SU-DHL-6 (cell line): ENCODE results near the gene PRODH2.

Experiments
- EZH2phosphoT487 ChIP-seq: fragments of 200-600 bp; sonication (generic), shearing (Covaris generic); conservative IDR thresholded peaks from 2 replicates; pipeline ENCODE4 v1.6.1; 2018; ENCODE audit warnings: mild to moderate bottlenecking, antibody characterized with exemption, low read length, moderate library complexity, mixed read lengths
- TF ChIP-seq, protein P1 (sequence below): fragments of 200-600 bp; sonication (generic); IDR thresholded peaks from one replicate; pipeline ENCODE4 v1.5.1; 2017; ENCODE audit warnings: antibody characterized with exemption, mild to moderate bottlenecking, low read length, moderate library complexity; ENCODE audit not compliant: insufficient read depth, poor library complexity, severe bottlenecking

DNA sequence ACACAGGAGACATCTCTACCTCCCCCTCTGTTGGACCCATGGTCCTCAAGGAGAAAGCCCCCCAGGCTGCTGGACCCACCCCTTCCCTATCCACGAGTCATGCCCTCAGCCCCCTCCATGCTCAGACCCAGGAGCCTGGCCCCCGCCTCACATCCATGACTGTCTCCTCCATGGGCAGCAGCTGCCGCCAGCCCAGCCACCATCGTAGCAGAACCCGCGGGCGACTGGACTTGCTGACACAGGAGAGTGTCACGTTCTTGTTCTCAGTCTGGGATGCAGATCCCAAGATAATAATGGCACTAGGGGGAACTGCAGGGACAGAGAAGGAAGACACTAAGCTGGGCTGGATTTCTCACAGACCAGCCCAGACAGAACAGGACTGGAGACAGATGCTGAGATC lies 35.8 kb upstream of the PRODH2 start:
- TF ChIP-seq, protein P1, sequence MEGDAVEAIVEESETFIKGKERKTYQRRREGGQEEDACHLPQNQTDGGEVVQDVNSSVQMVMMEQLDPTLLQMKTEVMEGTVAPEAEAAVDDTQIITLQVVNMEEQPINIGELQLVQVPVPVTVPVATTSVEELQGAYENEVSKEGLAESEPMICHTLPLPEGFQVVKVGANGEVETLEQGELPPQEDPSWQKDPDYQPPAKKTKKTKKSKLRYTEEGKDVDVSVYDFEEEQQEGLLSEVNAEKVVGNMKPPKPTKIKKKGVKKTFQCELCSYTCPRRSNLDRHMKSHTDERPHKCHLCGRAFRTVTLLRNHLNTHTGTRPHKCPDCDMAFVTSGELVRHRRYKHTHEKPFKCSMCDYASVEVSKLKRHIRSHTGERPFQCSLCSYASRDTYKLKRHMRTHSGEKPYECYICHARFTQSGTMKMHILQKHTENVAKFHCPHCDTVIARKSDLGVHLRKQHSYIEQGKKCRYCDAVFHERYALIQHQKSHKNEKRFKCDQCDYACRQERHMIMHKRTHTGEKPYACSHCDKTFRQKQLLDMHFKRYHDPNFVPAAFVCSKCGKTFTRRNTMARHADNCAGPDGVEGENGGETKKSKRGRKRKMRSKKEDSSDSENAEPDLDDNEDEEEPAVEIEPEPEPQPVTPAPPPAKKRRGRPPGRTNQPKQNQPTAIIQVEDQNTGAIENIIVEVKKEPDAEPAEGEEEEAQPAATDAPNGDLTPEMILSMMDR = no peak
- TF ChIP-seq EZH2phosphoT487 = no peak
